Parathyroid adenoma (tissue), 2 donors: ENCODE measurements around the gene SOX11.

Source experiments
- H2AFZ ChIP-seq: fragments of 300-600 bp; sonication (generic); one replicate; pipeline ENCODE4 v1.7.0; 2017; ENCODE audit warnings: antibody characterized with exemption, mild to moderate bottlenecking
- H3K27ac ChIP-seq: fragments of 300-600 bp; sonication (generic); one replicate; pipeline ENCODE4 v1.7.0; 2017
- H3K27me3 ChIP-seq: fragments of 300-600 bp; sonication (generic); one replicate; pipeline ENCODE4 v1.7.0; 2017; ENCODE audit warnings: low read length; ENCODE audit not compliant: control insufficient read depth, insufficient read depth
- H3K36me3 ChIP-seq: fragments of 300-600 bp; sonication (generic); one replicate; pipeline ENCODE4 v1.7.0; 2017; ENCODE audit warnings: low read length; ENCODE audit not compliant: control insufficient read depth, insufficient read depth
- H3K4me1 ChIP-seq: fragments of 300-600 bp; sonication (generic); one replicate; pipeline ENCODE4 v1.7.0; 2017; ENCODE audit warnings: control low read depth
- H3K4me2 ChIP-seq: fragments of 300-600 bp; sonication (generic); one replicate; pipeline ENCODE4 v1.7.0; 2017; ENCODE audit warnings: low read length
- H3K4me3 ChIP-seq: fragments of 300-600 bp; sonication (generic); one replicate; pipeline ENCODE4 v1.7.0; 2017; ENCODE audit warnings: low read depth, low read length
- H3K79me2 ChIP-seq: fragments of 300-600 bp; sonication (generic); one replicate; pipeline ENCODE4 v1.7.0; 2017; ENCODE audit warnings: control low read depth
- H3K9ac ChIP-seq: fragments of 300-600 bp; sonication (generic); one replicate; pipeline ENCODE4 v1.7.0; 2017; ENCODE audit warnings: mild to moderate bottlenecking
- H3K9me3 ChIP-seq: fragments of 300-600 bp; sonication (generic); one replicate; pipeline ENCODE4 v1.7.0; 2017; ENCODE audit warnings: low read length; ENCODE audit not compliant: control insufficient read depth
- TF ChIP-seq, protein P1 (sequence below): fragments of 300-600 bp; sonication (generic); IDR thresholded peaks from one replicate; pipeline ENCODE4 v1.7.0; 2017; ENCODE audit warnings: antibody characterized with exemption, mild to moderate bottlenecking
- donor health status: primary hyperparathyroidism.

Gene SOX11

DNA sequence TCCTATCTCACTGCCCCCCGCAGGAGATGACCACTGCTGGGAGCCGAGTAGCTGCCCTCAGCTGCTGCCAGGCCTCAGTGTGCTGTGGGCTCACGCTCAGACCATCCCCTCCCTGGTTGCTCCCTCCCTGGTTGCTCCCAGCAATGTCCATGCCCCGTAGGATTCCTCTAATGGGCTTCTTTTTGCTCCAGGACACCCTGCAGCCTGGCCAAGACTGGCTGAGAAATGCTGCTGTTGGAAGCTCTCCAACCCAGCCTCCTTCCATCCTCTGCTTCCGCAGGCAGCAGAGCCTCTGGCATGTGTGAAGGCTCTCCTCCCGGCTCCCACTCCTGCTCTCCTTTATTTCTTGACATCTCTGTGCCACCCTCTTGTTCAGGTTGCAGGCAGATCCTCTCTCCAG lies 48.6 kb downstream of the SOX11 start:
- no peaks in the 10 kb centered on the region for H3K27me3 ChIP-seq
- H2AFZ ChIP-seq: no peak overlapping the region
- H3K79me2 ChIP-seq: no peaks in the 10 kb centered on the region
- no peaks in the 10 kb centered on the region for H3K4me1 ChIP-seq
- H3K36me3 ChIP-seq: no peaks in the 10 kb centered on the region
- TF ChIP-seq, protein P1, sequence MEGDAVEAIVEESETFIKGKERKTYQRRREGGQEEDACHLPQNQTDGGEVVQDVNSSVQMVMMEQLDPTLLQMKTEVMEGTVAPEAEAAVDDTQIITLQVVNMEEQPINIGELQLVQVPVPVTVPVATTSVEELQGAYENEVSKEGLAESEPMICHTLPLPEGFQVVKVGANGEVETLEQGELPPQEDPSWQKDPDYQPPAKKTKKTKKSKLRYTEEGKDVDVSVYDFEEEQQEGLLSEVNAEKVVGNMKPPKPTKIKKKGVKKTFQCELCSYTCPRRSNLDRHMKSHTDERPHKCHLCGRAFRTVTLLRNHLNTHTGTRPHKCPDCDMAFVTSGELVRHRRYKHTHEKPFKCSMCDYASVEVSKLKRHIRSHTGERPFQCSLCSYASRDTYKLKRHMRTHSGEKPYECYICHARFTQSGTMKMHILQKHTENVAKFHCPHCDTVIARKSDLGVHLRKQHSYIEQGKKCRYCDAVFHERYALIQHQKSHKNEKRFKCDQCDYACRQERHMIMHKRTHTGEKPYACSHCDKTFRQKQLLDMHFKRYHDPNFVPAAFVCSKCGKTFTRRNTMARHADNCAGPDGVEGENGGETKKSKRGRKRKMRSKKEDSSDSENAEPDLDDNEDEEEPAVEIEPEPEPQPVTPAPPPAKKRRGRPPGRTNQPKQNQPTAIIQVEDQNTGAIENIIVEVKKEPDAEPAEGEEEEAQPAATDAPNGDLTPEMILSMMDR: no peak
- no peak overlapping the region for H3K4me2 ChIP-seq
- H3K9ac ChIP-seq: no peak overlapping the region
- no peak overlapping the region for H3K4me3 ChIP-seq
- H3K27ac ChIP-seq: no peak overlapping the region
- no peaks in the 10 kb centered on the region for H3K9me3 ChIP-seq

GRCh38 chr2:5741242-5741641 lies 49.1 kb downstream of the SOX11 start:
- Histone ChIP-seq H3K4me2 (no peak overlapping the region), H3K36me3 (no peaks in the 10 kb centered on the region), H3K9ac (no peak overlapping the region), H3K9me3 (no peaks in the 10 kb centered on the region), H3K4me1 (no peaks in the 10 kb centered on the region), H3K27me3 (no peaks in the 10 kb centered on the region), H2AFZ (no peak overlapping the region), H3K79me2 (no peaks in the 10 kb centered on the region), H3K4me3 (no peak overlapping the region), H3K27ac (no peak overlapping the region)
- TF ChIP-seq, protein P1: no peak

DNA sequence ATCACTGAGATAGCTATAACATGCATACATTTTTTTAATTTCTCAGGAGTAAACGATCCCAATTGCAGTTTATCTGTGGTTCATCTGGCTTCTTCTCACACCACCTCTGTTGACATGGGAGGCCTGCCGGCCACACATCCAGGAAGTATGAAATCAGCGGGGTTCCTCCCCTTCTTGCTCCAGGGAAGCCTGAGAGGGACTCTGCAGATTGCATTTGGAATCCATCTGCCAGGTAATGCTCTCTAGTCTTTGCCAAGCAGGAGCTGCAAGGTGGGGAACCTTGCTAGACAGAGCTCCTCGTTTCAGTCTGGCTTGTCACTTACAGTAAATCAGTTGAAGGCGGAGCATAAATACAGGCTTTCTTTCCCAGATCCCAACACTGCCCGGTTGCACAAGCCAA lies 49.9 kb downstream of the SOX11 start:
- H3K27ac ChIP-seq: no peak overlapping the region
- H2AFZ ChIP-seq: no peak overlapping the region
- H3K79me2 ChIP-seq: no peaks in the 10 kb centered on the region
- no peaks in the 10 kb centered on the region for H3K4me1 ChIP-seq
- H3K27me3 ChIP-seq: no peaks in the 10 kb centered on the region
- H3K4me3 ChIP-seq: no peak overlapping the region
- H3K4me2 ChIP-seq: no peak overlapping the region
- H3K9ac ChIP-seq: no peak overlapping the region
- no peaks in the 10 kb centered on the region for H3K36me3 ChIP-seq
- H3K9me3 ChIP-seq: no peaks in the 10 kb centered on the region
- TF ChIP-seq, protein P1: no peak

DNA sequence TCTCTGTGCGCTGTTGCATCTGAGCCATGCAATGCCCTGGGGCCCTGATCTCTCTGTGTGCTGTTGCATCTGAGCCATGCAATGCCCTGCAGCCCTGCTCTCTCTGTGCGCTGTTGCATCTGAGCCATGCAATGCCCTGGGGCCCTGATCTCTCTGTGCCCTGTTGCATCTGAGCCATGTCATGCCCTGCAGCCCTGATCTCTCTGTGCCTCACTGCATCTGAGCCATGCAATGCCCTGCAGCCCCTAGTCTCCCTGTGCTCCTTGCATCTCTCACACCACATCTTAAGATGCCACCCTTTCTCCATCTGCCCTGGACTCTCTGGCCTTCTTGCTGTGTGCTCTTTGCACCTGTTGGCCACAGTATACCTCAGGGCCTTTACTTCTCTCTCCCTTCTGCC lies 56.2 kb downstream of the SOX11 start:
- Histone ChIP-seq H3K79me2 (no peaks in the 10 kb centered on the region), H3K36me3 (no peaks in the 10 kb centered on the region), H3K9me3 (no peaks in the 10 kb centered on the region), H3K9ac (no peak overlapping the region), H3K4me1 (no peaks in the 10 kb centered on the region), H3K4me2 (no peak overlapping the region), H3K4me3 (no peak overlapping the region), H3K27me3 (no peaks in the 10 kb centered on the region), H2AFZ (no peak overlapping the region), H3K27ac (no peak overlapping the region)
- TF ChIP-seq, protein P1: no peak

DNA sequence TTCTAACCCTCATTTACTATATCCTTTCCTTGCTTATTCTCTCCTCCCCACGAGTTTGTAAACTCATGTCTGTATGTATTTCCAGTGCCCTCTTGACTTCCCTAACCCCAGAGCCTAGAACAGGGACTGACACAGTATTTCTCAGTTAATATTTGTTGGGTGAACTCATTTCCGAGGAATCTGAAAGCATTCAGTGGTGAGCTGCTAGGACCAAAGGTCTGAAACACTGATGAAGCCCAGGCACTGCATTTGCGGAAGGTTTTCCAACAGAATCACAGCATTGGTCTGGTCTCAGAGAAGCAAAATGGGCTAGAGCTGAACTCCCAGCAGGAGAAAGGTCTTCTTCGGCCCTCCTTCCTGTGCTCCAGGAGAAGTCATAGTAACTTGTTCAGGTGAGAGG lies 56.8 kb downstream of the SOX11 start:
- no peaks in the 10 kb centered on the region for H3K79me2 ChIP-seq
- H3K27ac ChIP-seq: no peak overlapping the region
- H3K27me3 ChIP-seq: no peaks in the 10 kb centered on the region
- no peak overlapping the region for H3K4me2 ChIP-seq
- H3K36me3 ChIP-seq: no peaks in the 10 kb centered on the region
- no peak overlapping the region for H3K4me3 ChIP-seq
- no peak overlapping the region for H3K9ac ChIP-seq
- no peaks in the 10 kb centered on the region for H3K9me3 ChIP-seq
- TF ChIP-seq, protein P1: no peak
- H3K4me1 ChIP-seq: no peaks in the 10 kb centered on the region
- no peak overlapping the region for H2AFZ ChIP-seq
